ENCODE results near the gene GINS2. TPM values are rescaled to one million over a fixed set of nuclear protein-coding genes. Genes with fewer than 3 reads are reported as not detected.

Gene GINS2
- total and polyA plus RNA-seq, 2 experiments from 2014 or later: 40.5 to 44.4 TPM

GRCh38 chr16:85644093-85644712 is 44.6 kb downstream of the GINS2 start:
- no peak for TF ChIP-seq CTCF (conservative IDR thresholded peaks at IDR 0.05; ENCODE audit: low read depth in 2 of 2)
- TF ChIP-seq POLR2AphosphoS5 (IDR thresholded peaks at IDR 0.05; ENCODE audit: low read depth): no peak
- no peak for TF ChIP-seq ETS1 (IDR thresholded peaks at IDR 0.05)
- TF ChIP-seq JUNB (IDR thresholded peaks at IDR 0.05; ENCODE audit: unreplicated experiment): no peak
- no peak for TF ChIP-seq CREB1 (CRISPR knock-in tag; IDR thresholded peaks at IDR 0.05; ENCODE audit: low read depth)
- TF ChIP-seq ZNF114 (CRISPR knock-in tag; IDR thresholded peaks at IDR 0.05): no peak
- no peak for TF ChIP-seq NANOG (IDR thresholded peaks at IDR 0.05; ENCODE audit: borderline replicate concordance)
- TF ChIP-seq EZH2phosphoT487 (IDR thresholded peaks at IDR 0.05; ENCODE audit: unreplicated experiment): no peak
- no peak for TF ChIP-seq STAT1 (IDR thresholded peaks at IDR 0.05; ENCODE audit: unreplicated experiment)
- no peak for TF ChIP-seq EZH2 (IDR thresholded peaks at IDR 0.05; ENCODE audit: low read depth, unreplicated experiment)
- TF ChIP-seq ZNF331 (CRISPR knock-in tag; IDR thresholded peaks at IDR 0.05; ENCODE audit: low read depth): no peak
- TF ChIP-seq REST (IDR thresholded peaks at IDR 0.05; ENCODE audit: unreplicated experiment): no peak
- TF ChIP-seq ZNF462 (CRISPR knock-in tag; IDR thresholded peaks at IDR 0.05): no peak
- Histone ChIP-seq H3K27ac (ENCODE audit: low read depth) (no peak overlapping the region), H4K20me1 (replicated peaks; ENCODE audit: insufficient read depth) (peaks cover 28% of the 10 kb centered on the region), H2AFZ (no peak overlapping the region), H3K4me3 (no peak overlapping the region), H3K4me2 (no peak overlapping the region), H3K27me3 (ENCODE audit: insufficient read depth) (no peaks in the 10 kb centered on the region), H3K9me2 (ENCODE audit: insufficient read depth) (no peaks in the 10 kb centered on the region), H3K79me2 (replicated peaks; ENCODE audit: insufficient read depth) (peaks cover 73% of the 10 kb centered on the region), H3K4me1 (ENCODE audit: insufficient read depth) (no peaks in the 10 kb centered on the region), H3F3A (replicated peaks; ENCODE audit: low read depth) (0 out of 2 replicates have a peak, but pooled peaks cover 4% of the 10 kb centered on the region), H3K36me3 (ENCODE audit: insufficient read depth) (no peaks in the 10 kb centered on the region)
- H3K4me1 Mint-ChIP-seq: peaks cover 8% of the 10 kb centered on the region
- H3K9me3 Mint-ChIP-seq: no peaks in the 10 kb centered on the region
- H3K4me3 Mint-ChIP-seq: no peak overlapping the region
- no peak for DNase-seq (ENCODE audit: low spot score)
- peaks cover 13% of the 10 kb centered on the region for H3K27me3 Mint-ChIP-seq (ENCODE audit: insufficient read depth, low read depth, poor library complexity)
- H3K36me3 Mint-ChIP-seq (ENCODE audit: low read depth): peaks cover 10% of the 10 kb centered on the region
- no peak overlapping the region; the same call in 1 of the 2 replicates for H3K27ac Mint-ChIP-seq
- ATAC-seq: no peak
